Astrocyte of the spinal cord (primary cell): Measurements from ENCODE around the gene OGA.
A peak's percentile ranks its signal among the peaks of the same experiment; 100 is the strongest.

Experiments used
- DNase-seq: peaks from one replicate; pipeline ENCODE4 v3.0.0; 2011; ENCODE audit warnings: low read depth, low spot score
- H3K4me3 ChIP-seq: 2 replicates; pipeline ENCODE4 v1.5.1; 2011; ENCODE audit warnings: low read depth, mild to moderate bottlenecking, low read length, moderate library complexity
- CTCF ChIP-seq: IDR thresholded peaks from 2 replicates; pipeline ENCODE4 v1.5.1; 2012; ENCODE audit warnings: low read depth, mild to moderate bottlenecking, low read length, inconsistent platforms
- in situ Hi-C: cut with HindIII; loops from 2 replicates; pipeline ENCODE4 v1.10.0; 2017; ENCODE audit warnings: low sequenced_read_pairs

OGA gene

GRCh38 chr10:101824736-101825135 lies 6.5 kb upstream of the OGA start:
- in situ Hi-C loops, result no loop called here
- no peak for DNase-seq
- no peak for TF ChIP-seq CTCF
- no peak overlapping the region for H3K4me3 ChIP-seq

GRCh38 chr10:101818872-101819633 lies 809 bp upstream of the OGA start:
- no peak for DNase-seq
- in situ Hi-C loops, result no loop called here
- peak overlapping the region; percentile 98 for H3K4me3 ChIP-seq
- TF ChIP-seq CTCF, result no peak

- H3K4me3 ChIP-seq, result peak overlapping the region; percentile 98
- peak; percentile 96 for DNase-seq
- TF ChIP-seq CTCF, result no peak
- in situ Hi-C loops, result no loop called here
Measured at GRCh38 chr10:101817337-101818118, 716 bp downstream of the OGA start.

- in situ Hi-C loops, result no loop called here
- peak overlapping the region; percentile 98 for H3K4me3 ChIP-seq
- TF ChIP-seq CTCF, result no peak
- DNase-seq, result no peak
Measured at GRCh38 chr10:101816913-101817336, 1.3 kb downstream of the OGA start.

- TF ChIP-seq CTCF, result no peak
- no peak for DNase-seq
- in situ Hi-C loops, result no loop called here
- H3K4me3 ChIP-seq, result peak overlapping the region; percentile 98
Measured at GRCh38 chr10:101816376-101816775, 1.9 kb downstream of the OGA start.

- no peak for TF ChIP-seq CTCF
- no peak for DNase-seq
- H3K4me3 ChIP-seq, result peak overlapping the region; percentile 98
- in situ Hi-C loops, result no loop called here
Measured at GRCh38 chr10:101814466-101815071, 3.7 kb downstream of the OGA start.
